IMR-90 (cell line): ENCODE measurements around the gene OXCT2.

Experiments used
- BHLHE40 ChIP-seq: fragments of 150-350 bp; IDR thresholded peaks from 2 replicates; pipeline ENCODE4 v1.6.1; 2016; ENCODE audit warnings: mild to moderate bottlenecking, low read depth, low read length
- MAFK ChIP-seq: IDR thresholded peaks from 2 replicates; pipeline ENCODE4 v1.6.1; 2012; ENCODE audit warnings: low read depth, low read length, improper control_type of control experiment
- NFE2L2 ChIP-seq: fragments of 150-350 bp; IDR thresholded peaks from 2 replicates; pipeline ENCODE4 v1.6.1; 2016; ENCODE audit warnings: low read depth, mild to moderate bottlenecking, low read length
- POLR2A ChIP-seq: IDR thresholded peaks from 2 replicates; pipeline ENCODE4 v1.6.1; 2012; ENCODE audit warnings: mild to moderate bottlenecking, low read depth, low read length
- RAD21 ChIP-seq: IDR thresholded peaks from 2 replicates; pipeline ENCODE4 v1.6.1; 2012; ENCODE audit warnings: low read length, improper control_type of control experiment
- RCOR1 ChIP-seq: IDR thresholded peaks from 2 replicates; pipeline ENCODE4 v1.6.1; 2012; ENCODE audit warnings: mild to moderate bottlenecking, low read length, improper control_type of control experiment; ENCODE audit not compliant: insufficient replicate concordance
- RFX5 ChIP-seq: IDR thresholded peaks from 2 replicates; pipeline ENCODE4 v1.8.0; 2012; ENCODE audit warnings: low read depth, mild to moderate bottlenecking, low read length, moderate library complexity
- SMC3 ChIP-seq: fragments of 150-350 bp; IDR thresholded peaks from 2 replicates; pipeline ENCODE4 v1.6.1; 2016; ENCODE audit warnings: low read depth, mild to moderate bottlenecking, antibody characterized with exemption, low read length, moderate library complexity
- TF ChIP-seq, protein P1 (sequence below): conservative IDR thresholded peaks from 2 replicates; pipeline ENCODE4 v1.5.1; 2012; ENCODE audit warnings: mild to moderate bottlenecking, low read depth, low read length, improper control_type of control experiment
- TF ChIP-seq, protein P2 (sequence below): fragments of 150-350 bp; IDR thresholded peaks from 2 replicates; pipeline ENCODE4 v1.6.1; 2017; ENCODE audit warnings: mild to moderate bottlenecking, antibody characterized with exemption, low read length, low read depth
- TF ChIP-seq, protein P3 (sequence below): fragments of 150-350 bp; IDR thresholded peaks from 2 replicates; pipeline ENCODE4 v1.6.1; 2016; ENCODE audit warnings: low read depth, mild to moderate bottlenecking, low read length, moderate library complexity, borderline replicate concordance

DNA sequence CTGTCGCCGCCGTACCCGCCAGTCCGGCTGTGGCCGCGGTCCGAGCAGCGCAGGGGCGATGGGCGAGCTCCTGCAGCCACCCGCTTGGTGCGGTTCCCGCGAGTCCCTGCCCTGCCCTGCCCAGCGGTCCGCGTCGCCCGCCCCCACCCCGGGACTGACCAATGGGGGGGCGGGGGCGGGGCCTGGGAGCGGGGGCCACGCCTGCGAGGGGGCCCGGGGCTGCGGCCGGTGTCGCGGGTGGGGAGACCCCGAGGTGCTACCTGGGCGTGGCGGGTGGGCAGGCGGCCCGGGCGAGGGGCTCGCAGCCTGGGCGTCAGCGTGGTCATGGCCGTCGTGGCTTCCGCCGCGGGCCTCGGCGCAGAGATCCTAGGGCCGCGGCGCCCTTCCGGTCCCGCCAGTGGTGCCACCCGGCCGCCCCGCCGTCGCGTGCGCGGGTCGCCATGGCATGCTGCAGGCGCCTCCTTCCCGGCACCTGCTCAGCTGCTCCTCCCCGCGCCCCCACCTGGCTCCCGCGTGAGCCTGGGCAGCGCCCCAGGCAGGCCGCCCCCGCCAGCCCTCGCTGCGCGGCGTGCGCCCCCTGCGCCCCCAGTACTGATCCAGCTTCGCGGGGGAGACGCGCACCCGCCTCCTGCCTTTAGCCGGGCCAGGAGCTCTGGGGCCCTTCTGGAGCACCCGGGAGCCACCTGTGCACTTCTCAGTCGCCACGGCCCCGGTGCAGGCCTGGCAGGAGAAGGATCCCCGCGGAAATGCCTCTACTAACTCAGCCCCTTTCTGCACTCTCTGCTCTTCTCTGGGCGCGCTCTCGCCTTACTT is 17.8 kb upstream of the OXCT2 start, which contains the start of gene BMP8B:
- TF ChIP-seq, protein P1, sequence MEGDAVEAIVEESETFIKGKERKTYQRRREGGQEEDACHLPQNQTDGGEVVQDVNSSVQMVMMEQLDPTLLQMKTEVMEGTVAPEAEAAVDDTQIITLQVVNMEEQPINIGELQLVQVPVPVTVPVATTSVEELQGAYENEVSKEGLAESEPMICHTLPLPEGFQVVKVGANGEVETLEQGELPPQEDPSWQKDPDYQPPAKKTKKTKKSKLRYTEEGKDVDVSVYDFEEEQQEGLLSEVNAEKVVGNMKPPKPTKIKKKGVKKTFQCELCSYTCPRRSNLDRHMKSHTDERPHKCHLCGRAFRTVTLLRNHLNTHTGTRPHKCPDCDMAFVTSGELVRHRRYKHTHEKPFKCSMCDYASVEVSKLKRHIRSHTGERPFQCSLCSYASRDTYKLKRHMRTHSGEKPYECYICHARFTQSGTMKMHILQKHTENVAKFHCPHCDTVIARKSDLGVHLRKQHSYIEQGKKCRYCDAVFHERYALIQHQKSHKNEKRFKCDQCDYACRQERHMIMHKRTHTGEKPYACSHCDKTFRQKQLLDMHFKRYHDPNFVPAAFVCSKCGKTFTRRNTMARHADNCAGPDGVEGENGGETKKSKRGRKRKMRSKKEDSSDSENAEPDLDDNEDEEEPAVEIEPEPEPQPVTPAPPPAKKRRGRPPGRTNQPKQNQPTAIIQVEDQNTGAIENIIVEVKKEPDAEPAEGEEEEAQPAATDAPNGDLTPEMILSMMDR, result no peak
- TF ChIP-seq POLR2A (no peak), SMC3 (no peak), RFX5 (no peak), RCOR1 (no peak), BHLHE40 (no peak), NFE2L2 (no peak), RAD21 (no peak), MAFK (no peak)
- TF ChIP-seq, protein P2, sequence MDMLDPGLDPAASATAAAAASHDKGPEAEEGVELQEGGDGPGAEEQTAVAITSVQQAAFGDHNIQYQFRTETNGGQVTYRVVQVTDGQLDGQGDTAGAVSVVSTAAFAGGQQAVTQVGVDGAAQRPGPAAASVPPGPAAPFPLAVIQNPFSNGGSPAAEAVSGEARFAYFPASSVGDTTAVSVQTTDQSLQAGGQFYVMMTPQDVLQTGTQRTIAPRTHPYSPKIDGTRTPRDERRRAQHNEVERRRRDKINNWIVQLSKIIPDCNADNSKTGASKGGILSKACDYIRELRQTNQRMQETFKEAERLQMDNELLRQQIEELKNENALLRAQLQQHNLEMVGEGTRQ, result no peak
- TF ChIP-seq, protein P3, sequence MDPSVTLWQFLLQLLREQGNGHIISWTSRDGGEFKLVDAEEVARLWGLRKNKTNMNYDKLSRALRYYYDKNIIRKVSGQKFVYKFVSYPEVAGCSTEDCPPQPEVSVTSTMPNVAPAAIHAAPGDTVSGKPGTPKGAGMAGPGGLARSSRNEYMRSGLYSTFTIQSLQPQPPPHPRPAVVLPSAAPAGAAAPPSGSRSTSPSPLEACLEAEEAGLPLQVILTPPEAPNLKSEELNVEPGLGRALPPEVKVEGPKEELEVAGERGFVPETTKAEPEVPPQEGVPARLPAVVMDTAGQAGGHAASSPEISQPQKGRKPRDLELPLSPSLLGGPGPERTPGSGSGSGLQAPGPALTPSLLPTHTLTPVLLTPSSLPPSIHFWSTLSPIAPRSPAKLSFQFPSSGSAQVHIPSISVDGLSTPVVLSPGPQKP, result no peak
